Astrocyte (in vitro differentiated cells and primary cell): Measurements from ENCODE around the gene NID2.

Experiments
- CTCF ChIP-seq: IDR thresholded peaks from 2 replicates; pipeline ENCODE4 v1.5.1; 2011; ENCODE audit warnings: low read depth, mild to moderate bottlenecking, inconsistent platforms, low read length, moderate library complexity; ENCODE audit not compliant: insufficient read depth
- EZH2 ChIP-seq: IDR thresholded peaks from 2 replicates; pipeline ENCODE4 v1.6.1; 2012; ENCODE audit warnings: mild to moderate bottlenecking, low read length, inconsistent platforms; ENCODE audit not compliant: insufficient read depth

DNA sequence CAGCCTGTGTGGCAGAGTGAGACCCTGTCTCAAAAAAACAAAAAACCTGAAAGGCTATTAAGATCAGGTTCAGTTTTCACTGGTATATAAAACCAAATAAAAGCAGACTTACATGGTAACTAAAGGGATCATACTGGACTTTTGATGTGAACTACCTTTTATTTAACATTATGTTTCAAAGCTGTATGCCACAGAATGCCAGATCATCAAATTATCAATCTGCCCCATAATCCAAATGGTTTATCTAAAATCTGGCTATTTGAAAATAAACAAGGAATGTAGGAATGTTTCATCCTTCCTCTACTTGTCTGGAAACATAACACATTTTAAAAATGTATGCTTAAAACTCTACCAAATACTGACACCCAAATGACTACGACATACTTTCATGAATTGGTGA lies 14.2 kb downstream of the NID2 start:
- TF ChIP-seq CTCF (no peak), EZH2 (no peak)
